T1000 (cell line): ENCODE measurements around the gene COP1.

ENCODE experiments used
- DNase-seq: peaks from one replicate; lab custom pipeline; 2025; ENCODE audit warnings: mixed read lengths; lab: John Stamatoyannopoulos, UW

The COP1 gene

DNA sequence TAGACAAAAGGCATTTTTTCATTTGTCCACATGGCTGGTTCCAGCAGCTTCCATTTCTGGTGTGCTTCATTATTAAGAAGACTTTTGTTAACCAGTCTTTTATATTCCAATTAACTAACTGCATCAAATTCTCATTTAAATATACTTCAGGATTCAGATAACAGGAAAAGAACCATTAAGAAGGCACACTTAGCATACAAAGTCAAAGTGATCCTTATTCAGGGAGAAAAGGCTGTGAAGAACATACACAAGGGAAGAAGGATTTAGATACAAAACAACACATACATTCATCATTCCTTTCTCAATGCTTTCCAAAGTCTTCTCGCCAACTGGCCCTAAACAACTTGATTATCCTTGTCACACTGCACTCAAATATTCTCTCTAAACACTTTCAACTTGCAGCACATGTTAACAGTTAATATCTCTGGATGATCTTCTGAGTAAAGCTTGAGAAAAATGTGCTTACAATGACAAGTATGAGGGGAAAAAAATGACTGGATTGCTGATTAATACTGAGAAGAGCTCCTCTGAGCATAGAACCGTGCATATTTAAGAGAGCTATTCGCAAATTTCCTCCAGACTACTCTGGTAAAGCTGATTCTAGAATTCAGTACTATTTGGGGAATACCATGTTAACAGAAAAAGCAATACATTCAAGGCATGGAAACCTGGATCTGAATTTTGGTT lies 238.5 kb downstream of the COP1 start:
- no peak for DNase-seq

DNA sequence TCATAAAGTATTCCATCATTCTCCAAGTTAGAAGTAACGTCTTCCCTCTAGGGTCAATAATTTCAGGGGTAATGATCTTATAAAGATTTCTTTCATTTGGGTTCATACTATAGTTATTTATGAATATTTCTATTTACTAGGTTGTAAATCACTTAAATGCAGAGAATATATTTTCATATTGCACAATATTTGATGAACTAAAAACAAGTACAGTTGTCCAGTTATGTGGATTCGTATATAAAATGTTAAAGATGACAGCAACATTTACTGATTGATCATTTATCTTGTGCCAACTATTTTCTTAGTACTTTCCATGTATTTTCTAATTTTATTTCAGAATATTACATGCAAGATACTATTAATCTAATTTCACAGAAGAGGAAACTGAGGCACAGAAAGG lies 243.3 kb downstream of the COP1 start:
- no peak for DNase-seq

DNA sequence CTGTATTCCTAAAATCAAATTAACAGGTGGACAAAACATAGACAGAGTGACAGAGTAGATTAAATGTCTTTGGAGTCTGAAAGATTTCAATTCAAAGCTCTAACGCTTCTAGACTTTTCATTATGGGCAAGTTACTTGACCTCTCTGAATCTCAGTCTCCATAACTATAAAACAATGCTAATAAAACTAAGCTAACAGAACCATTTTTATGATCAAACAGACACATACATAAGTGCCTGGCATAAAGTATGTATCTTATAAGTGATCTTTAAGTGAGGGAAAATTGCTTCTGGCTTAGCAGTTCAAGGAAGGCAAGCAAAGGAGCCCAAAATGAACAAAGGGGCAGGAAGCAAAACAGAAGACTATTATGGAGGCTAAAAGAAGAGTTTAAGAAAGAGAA lies 246.9 kb downstream of the COP1 start:
- DNase-seq: no peak

DNA sequence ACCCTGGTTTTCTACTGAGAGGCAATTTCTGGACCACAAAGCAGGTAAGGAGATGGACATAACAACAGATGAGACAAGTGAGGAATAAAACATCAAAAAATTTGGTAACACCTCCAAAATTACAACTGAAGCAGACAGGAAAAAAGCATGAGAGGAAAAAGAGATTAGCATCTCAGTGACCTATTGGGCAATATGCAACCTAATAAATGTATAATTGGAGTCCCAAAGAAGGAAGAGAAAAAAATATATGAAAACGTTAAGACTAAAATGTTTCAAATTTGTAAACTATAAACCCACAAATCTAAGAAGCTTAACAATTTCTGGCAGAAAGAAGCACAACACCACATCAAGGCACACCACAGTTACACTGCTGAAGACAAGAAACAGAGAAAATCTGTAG lies 255.5 kb downstream of the COP1 start:
- DNase-seq: no peak

DNA sequence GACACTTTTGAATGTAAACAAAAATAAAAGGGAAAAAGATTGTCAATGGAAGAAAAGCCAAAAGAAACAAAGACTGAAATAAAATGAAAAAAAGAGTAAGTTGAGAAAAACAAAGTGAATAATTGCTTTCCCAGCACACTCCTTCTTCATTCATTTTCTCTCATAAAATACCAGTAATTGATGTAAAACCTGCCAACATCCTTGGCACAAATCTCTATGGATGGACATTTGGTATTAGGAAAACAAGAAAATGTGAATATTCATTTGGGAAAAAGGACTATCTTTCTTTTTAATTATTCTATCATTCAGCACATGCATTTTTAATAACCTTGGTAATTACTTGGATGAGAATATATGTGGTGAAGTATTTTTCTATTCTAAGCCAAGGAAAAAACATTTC lies 259.3 kb downstream of the COP1 start:
- DNase-seq: no peak

DNA sequence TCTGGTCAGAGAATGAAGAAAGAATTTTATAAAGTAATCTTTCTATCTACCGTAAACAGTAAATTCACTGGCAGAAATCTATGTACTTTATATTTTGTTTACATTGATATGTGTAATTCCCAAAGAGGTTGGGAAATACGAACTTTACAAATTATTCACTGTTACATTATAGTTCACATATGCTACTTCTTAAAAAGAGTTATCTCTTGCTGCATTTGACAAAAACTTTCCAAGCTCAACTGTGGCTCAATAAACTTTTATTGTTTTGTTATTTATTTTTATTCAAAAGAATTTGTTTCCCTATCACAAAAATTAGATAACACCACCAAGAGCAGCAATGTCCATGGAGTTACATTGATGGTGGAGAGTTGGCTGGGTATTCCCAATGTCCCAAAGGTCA lies 262.5 kb downstream of the COP1 start:
- no peak for DNase-seq

DNA sequence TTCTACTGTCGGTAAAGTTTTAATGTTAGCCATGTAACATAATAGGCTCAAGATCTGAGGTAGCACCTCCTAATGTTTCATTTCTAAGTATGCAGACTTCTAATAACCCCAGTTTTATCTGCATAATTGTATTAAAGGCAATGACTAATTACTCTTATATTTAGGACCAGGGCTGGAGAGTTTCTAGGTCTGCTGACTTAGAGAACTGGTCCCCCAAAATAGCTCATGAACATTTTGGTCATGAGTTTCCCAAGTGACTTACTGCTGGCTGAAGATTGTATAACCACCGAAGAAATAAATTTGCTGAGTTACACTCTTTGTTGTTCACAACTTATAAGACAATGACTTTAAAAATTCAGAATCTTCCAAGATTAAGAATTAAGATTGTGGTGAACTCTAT lies 265.9 kb downstream of the COP1 start:
- no peak for DNase-seq

DNA sequence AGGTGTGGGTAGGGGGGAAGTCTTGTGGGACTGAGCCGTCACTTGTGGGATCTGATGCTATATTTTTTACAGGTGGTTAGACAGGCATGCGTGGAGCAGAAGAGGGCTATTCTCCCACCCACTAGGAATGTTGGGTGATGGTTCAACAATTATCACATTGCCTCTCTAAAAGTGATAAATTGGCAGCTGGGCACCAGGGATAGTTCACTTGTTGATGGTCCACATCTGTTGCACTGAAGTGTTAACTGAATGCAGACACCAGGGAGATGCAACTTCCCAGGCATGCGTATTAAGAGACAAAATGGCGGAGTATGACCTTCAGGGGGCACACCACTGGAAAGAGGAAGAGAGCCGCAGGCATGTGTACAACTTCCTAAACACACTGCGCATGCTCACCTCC lies 270.4 kb downstream of the COP1 start:
- no peak for DNase-seq

DNA sequence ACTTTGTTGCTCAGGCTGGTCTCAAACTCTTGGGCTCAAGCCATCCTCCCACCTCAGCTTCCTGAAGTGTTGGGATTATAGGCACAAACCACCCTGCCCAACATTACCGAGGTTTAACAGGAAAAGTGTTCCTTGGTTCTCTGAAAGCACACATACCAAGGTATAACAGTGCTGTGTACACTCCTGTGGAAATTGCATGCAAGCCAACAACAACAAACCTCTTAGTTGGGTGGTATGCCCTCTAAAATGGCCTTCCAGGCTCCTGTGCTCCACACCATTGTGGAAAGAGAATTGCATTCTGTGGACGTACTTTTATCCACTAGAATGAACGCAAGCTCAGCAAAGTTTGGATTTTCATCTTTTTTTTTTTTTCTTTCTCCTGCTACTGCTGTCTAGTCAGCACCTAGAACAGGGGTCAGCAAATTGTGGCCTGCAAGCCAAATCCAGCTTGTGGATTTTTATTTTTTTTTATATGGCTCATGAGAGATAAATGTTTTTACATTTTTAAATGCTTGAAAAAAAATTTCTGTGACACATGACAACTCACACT lies 271.4 kb downstream of the COP1 start:
- no peak for DNase-seq

DNA sequence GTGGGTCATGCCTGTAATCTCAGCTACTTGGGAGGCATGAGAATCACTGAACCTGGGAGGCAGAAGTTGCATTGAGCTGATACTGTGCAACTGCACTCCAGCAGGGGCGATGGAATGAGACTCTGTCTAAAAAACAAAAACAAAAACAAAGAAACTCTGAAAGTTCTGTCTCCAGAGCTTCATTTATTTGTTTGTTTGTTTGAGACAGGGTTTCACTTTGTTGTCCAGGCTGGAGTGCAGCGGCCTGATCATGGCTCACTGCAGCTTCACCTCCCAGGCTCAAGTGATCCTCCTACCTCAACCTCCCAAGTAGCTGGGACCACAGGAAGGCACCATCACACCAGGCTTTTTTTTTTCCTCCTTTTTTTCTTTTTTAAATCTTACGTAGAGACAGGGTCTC lies 271.9 kb downstream of the COP1 start:
- DNase-seq: no peak

DNA sequence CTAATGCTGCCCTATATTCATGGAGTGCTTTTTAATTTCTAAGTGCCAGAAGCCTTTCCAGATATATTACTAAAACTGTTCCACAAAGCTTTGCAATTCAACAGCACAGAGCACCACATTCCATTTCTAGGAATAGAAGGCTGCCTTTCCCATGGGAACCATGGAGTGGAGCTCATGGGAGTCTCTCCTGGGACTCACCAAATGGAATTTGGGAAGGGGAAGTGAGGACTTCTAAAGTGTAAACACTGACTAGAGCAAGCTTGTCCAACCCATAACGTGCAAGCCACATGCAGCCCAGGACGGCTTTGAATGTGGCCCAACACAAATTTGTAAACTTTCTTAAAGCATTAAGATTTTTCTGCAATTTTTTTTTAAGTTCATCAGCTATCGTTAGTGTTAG lies 273.3 kb downstream of the COP1 start:
- no peak for DNase-seq

DNA sequence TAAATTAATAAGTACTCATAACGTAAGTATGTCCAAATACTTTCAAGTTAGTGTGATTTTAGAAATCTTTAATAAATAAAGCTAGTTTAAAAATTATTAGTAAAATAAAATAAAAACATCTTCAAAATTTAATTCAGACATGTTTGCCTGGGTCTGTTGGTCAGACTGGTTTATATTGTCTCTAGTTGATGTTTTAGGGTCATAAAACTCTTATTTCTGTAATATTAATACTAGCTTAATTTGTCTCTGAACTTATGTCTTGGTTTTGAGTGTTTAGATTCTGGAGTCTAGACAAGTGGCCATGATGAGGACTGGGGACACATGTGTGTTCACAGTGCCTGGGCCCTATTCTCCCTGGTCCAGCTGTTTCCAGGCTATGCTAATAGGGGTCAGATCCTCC lies 279.1 kb downstream of the COP1 start:
- DNase-seq: no peak

DNA sequence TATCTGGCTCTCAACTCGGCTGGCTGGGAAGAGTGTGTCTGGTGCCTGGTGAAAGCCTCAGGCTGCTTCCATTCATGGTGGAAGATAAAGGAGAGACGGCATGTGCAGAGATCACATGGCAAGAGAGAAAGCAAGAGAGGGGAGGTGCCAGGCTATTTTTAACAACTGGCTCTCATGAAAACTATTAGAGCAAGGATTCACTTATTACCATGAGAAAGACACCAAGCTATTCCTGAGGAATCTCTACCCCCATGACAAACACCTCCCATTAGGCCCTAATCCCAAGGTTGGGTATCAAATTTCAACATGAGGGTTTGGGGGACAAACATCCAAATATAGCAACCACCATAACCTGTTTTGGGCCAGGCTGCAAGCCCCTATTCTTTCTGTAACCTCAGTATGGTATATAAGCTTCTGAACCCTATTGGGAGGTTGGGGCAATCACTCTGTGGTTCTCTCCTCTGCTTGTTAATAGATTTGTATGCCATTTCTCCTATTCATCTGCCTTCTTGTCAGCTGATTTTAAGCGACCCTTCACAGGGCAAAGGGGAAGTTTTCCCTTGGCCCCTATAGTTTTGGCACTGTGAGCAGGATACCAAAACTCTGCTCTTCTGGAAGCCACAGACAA lies 284.7 kb downstream of the COP1 start:
- DNase-seq: no peak

DNA sequence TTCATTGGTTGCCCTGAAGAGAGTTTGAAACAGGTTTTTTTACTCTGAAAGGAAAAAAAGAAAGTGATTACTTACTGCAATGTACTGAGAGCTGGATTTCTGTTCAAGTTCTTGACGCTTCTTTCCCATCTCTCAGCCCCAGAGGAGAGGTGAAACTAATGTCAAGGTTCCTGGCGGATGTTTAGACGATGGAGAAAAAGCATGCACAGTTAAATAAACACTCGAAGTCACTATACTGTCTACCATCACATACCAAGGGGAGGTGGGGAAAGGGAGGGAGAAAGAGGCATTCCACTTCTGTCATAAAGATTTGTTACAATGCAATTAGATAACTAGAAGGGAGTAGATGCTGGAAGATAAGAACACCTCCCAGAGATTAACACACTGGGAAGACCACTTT lies 286.7 kb downstream of the COP1 start:
- no peak for DNase-seq

DNA sequence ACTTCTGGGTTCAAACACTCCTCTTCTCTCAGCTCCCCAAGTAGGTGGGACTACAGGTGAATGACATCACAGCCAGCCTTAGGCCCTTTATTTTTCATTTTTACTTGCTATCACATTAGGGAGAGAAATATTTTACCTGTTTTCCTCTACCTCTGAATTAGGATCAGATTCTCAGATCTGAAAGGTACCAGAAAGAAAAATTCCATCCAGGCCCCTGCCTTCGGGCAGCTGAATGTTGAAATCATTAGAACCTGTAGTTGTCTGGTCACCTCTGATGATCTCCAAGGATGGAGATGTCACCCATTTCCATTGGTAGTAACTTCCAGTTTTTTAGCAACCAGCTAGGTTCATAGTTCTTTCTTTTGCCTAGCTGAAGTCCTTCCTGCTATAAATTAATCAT lies 288.1 kb downstream of the COP1 start:
- DNase-seq: no peak

DNA sequence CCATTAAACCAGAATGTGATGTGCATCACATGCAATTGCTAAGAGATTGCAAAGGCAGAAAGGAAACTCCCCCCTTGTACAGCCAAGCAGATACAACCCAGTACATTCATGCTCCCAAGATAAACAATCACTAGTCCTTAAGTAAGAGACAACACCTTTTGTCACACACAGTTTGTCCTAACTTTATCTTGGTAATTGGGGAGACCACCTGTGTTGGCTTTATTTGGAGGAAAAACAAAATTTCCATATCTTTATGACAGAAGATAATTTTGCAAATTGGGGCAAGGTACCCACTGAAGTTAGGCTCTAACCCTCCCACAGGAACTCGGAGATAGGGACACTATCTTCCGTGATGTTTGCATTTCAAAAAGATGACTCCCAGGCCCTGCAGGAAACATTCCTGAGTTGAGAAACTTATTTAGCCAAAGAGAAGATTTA lies 288.7 kb downstream of the COP1 start:
- no peak for DNase-seq

DNA sequence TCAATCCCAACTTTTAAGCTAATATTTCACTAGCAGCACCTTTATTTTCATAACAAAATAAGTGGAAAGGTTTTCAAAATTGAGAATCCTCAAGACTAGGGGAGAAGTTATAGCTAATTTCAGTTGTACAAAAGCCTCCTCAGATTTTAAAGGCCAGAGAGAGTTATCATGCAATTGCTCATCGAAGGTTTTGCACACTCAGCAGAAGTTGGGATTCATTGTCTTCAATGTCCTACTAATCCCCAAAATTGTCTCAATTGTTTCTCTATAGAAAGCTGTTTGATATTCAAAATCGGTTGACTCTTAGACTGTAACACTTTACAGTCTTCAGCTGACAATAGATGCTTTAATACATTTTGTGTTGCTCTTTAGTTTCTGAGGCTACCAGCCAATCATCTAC lies 293.0 kb downstream of the COP1 start:
- DNase-seq: no peak

DNA sequence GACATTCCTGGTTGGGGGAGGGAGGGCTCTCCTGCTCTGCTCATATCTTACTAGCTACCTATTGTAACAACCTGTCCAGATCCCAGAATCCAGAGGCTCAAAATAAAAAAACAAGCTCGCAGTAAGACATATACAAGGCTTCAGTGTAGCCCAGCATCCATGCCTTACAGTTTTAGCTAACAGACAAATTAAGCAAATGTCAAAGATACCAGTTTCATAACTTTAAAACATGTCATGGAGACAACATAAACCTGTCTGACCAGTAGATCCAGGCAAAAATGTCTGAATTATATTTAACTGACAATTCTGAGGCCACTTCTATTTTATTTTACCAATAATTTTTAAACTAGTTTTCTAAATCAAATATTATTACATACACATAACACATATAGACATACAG lies 295.9 kb downstream of the COP1 start:
- no peak for DNase-seq

DNA sequence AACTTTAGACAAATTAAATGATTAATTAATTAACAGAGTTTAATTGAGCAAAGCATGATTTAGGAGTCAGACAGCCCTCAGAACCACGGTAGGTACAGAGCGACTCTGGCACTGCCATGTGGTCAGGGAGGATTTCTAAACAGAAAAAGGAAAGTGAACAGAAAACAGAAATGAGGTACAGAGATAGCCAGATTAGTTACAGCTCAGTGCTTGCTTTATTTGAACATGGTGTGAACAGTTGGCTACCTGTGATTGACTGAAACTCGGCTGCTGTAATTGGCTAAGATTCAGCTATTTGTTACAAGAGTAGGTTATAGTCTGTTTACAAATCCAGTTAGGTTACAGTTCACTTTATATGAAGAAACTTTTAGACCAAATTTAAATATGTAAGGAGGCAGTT lies 300.7 kb downstream of the COP1 start:
- DNase-seq: no peak

DNA sequence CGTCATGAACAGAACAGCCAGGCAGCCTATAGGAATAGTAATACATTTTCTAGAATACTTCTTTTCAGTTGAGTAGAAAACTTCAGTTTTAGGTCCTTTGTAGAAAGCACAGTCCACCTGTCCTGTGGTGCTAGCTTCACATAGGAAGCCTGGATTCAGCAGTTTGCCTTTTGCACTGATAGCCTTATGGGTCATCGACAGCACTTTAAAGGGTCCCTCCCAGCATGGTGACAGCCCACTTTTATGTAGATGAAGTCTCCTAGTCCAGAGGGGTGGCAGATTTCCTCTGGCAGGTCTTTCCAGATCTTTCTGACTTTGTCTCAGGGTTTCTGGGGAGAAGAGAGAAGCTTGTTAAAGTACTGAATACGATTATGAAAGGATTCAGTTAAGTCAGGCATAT lies 302.3 kb downstream of the COP1 start:
- no peak for DNase-seq

DNA sequence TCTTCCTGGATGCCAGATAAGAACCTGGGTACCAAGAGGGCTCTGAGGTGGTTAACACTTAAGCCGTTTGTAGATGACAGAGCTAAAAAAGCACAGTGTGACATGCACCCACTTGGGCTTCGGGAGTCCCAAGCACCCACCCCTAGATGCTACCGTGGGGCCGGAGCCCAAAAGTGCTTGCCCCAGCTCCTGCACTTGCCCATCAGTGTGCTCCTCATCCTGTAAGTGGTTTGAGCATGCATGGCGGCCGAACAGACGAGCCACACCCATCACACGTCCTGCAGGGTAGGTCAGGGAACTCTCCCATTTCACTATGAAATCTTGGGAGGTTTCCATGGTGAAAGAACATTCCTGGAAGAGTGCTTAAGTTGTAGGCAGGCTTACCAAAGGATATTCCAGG lies 304.8 kb downstream of the COP1 start:
- DNase-seq: no peak

DNA sequence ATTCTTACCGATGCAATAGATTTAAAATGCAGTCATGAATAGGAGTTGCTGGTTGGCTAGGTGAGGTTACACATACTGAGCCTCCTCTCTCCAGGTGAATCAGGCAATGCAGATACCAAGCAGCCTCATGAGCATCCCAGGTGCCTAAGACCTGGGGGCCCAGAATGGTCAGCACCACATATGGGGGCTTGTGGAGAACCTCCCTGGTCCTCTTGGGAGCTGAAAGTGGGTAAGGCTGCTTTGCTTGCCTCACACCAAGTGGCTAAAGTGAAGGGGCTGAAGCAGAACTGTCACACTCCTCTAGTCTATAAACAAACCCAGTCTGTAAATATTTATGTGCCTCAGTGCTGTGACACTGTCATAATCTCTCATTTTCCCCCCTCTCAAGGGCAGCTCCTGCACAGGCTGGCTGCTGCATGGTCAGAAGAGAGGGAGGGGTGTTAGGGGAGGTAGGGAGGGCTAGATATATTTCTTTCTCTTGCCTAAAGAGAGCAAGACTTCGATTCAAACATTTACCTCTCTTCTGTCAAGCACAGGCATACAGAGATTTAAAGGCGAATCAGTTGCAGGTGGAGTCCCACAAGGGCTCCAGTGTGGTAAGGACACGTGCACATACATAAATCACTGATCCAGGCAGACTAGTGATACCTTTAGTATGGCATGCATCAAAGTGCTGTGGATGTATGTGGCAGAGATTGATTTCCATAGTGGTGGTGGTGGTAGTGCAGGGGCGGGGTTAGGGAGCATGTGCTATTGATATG lies 305.8 kb downstream of the COP1 start:
- no peak for DNase-seq

DNA sequence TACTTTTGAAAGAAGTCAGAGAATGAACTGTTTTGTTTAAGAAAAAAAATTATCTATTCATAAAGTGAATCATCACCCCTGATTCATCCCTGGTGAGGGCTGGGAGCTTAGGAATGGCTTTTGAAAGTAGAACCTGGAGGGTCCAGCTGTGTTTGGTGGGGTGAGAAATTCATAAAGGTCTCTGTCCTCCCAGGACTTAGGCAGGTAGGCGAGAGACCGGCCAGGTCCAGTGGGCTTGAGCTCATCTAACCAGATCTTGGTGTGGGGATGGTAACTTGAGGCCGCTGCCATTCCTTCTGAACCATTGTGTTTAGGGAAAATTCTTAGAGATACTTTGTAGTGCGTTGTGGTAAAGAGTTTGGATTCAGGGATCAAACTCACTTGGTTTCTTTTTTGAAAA lies 306.9 kb downstream of the COP1 start:
- DNase-seq: no peak
